Glomerular visceral epithelial cell (primary cell): ENCODE results near the gene STXBP6.
"Not testable (repeated sequence)": the region's sequence is repeated elsewhere in the genome, so short reads cannot be mapped to it uniquely, and the experiment has no call there.

Experiments used
- DNase-seq: peaks from one replicate; pipeline ENCODE4 v3.0.0-alpha.2; 2016; ENCODE audit errors: extremely low spot score

Gene STXBP6

DNA sequence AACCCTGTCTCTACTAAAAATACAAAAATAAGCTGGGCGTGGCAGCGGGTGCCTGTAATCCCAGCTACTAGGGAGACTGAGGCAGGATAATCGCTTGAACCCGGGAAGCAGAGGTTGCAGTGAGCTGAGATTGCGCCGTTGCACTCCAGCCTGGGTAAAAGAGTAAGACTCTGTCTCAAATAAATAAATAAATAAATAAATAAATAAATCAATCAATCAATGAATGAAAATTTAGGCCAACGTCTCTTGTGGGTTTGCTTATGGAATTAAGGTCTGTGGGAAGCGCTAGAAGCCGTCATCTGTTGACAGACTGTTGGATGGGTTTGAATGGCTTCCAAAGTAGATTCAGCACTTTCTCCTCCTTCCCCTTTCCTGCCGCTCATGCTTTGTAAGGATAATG is 246.5 kb downstream of the STXBP6 start:
- not testable (repeated sequence) for DNase-seq

DNA sequence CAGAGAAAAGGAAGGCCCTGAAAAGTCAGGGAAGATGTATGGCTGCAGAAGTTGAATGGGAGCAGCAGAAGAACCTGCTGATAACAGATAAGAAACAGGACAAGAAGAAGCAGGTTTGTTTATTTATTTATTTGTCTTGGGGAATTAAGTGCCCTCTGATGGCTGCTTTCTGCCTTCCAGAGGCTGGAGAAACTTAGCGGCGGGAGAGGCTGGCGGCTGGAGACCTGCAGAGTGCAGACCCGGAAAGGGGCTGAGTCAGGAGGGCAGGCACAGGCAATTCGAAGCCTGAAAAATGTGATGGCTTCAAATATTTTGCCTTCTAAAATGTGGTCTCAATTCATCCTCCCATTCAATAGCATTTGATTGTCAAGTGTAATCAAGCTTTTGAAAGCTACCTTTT is 247.7 kb downstream of the STXBP6 start:
- no peak for DNase-seq

DNA sequence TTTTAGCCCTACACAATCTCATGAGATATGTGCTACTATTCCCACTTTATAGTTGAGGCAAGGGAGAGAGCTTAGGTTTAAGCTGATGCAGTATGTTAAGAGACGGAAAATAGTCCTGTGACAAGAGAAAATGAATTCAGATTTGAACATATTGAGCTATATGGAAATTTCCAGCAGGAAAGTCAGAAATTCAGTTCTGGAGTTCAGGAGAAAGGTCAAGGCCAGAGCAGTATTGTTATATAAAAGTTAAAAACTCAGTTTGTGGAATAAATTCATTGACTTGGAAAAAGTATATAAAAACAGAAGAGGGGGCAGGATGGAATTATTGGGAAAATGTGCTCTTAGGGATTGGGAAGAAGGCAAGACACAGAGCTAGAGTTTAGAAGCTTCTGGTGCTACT is 248.9 kb downstream of the STXBP6 start:
- no peak for DNase-seq

DNA sequence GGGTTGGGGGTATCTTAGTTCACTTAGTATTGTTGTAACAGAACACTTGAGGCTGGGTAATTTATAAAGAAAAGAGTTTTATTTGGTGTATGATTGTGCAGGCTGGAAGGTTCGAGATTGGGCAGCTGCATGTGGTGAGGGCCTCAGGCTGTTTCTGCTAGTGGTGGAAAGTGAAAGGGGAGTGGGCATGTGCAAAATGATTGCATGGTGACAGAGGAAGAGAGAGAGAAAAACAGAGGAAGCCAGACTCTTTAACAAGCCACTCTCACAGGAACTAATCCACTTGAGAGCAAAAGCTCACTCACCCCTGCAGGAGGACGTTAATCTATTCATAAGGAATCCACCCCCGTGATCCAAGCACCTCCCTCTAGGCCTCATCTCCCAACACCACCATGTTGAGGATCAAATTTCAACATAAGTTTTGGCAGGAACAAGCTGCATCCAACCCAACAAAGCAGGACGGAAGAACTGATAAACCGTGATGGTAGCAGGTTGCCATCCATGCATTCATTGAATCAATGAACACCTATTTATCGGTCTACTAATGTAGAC is 251.0 kb downstream of the STXBP6 start:
- DNase-seq, result no peak

DNA sequence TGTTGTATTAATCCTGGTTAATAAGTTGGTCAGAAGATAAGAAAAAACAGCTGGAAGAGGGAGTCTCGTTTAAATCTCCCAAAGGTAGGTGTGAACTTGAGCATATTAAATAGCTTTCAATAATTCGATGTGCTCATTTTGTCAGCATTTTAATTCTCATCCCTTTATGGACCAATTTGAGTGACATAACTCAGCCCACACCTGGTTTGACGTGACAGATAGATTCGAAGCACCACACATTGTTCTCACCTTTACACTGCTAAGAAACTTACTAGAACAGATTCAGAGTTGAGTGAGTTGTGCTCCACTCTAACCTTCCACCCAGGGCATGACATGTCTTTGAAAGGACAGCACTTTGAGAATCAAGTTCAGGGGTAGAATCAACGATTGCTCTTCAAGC is 254.5 kb downstream of the STXBP6 start:
- no peak for DNase-seq

DNA sequence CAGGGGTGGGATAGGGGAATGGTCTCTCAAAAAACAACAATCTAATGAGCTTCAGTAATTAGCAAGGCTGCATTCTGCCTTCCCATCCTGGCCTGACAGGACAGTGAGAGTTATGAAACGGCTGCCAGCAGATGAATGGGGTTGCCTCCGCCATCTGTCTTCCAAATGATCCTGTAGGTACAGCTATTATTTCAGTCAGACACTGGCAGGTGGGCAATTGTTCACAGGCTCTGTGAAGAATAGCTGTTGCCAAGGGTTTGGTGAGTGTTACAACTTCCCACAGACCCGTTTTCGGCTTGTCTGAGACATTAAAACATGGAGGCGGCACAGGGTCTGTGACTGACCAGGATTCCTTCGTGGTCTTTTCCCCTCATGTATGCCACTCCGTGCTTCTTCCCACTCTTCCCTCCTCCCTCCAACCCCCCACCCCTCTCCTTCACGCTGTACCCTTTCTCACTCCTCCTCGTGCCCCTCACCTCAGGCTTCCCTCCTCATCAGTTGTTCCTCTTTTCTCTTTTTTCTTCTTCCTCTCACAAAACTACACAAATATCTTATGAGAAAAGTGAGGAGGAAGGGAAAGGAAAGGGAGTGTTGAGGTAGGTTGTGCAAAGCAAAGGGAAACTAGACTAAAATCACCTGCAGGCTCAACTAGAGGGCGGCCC is 255.2 kb downstream of the STXBP6 start:
- no peak for DNase-seq

DNA sequence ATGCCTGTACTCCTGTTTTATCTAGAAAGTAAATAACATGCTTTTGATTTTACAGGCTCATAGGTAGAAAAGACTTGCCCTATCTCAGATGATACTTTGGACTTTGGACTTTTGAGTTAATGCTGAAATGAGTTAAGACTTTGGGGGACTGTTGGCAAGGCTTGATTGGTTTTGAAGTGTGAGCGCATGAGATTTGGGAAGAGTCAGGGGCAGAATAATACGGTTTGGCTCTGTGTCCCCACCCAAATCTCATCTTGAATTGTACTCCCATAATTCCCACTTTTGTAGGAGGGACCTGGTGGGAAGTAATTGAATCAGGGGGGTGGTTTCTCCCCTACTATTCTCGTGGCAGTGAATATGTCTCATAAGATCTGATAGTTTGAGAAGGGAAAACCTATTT is 259.8 kb downstream of the STXBP6 start:
- no peak for DNase-seq

DNA sequence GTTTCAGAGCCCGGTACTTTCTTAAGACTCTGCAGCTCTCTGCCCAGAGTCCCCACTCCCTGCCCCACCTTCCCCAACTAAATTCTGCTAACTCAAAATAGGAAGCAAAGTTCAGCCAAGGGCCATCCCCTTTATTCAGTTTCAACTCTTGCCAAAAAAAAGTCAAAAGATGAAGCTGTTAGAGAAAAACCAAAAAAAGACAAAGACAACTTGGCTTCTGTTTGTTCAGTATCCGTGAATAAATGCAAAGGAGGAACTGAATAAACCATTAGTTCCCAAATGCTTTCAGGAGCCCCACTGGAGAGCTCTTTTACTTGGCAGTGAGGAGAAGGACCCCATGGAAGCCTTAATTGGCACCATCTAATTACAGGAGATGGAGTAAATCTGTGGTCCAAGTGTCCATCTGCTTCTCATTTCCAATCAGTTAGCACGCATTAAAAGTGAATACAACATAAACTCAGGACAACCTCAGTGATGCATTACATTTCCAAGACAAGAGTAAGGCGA is 260.5 kb downstream of the STXBP6 start:
- no peak for DNase-seq

DNA sequence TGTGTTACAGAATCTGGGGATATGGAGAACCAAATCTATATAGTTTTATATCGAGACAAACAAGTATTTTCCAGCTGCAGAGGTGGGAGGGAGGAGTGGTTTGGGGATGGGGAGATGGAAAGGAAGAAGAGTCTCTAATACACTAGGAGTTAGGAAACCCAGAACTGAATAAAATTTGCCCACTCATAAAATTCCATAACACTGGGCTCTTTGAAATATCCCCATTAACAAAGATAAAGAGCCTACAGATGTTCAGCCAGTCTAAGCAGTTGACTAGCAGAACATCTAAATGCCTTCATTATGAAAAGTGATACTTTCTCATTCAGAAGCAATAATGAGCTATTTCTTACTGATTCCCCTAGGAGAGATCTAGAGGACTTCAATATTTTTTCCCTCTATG is 264.2 kb downstream of the STXBP6 start:
- no peak for DNase-seq

DNA sequence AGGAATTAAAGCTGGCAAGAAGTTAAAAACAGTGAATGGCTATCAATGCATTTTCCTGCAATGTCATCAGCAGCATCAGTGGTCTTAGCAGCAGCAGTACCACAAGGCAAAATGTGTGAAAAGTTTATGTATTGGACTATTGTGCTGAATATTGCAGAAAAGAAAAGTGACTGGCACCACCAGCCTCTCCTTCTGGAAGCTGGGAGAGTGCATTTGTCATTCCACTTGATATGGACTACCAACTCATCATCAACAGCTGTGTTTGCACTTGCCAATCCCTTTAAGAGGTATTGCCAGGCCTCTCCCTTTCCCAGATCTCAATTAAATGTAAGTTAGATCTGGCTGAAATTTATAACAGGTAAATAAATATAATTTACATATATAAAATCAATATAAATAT is 265.0 kb downstream of the STXBP6 start:
- no peak for DNase-seq

DNA sequence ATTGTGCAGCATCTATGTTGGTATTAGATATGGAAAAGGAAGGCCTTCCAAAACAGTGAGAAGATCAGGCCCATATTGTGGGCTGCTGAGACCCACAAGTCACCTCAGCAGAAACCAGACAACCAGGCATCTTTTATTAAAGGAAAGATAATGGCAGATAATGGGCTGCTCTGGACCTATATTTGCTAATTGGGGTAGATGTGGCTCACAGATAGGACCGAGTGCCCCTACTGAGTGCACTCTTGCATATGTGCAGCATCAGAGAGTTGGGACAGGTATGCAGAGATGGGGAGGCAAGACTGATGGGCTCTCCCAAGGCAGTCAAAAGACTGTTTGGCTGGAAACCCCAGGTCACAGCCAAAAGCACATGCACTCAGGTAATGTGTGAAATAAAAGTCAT is 266.2 kb downstream of the STXBP6 start:
- no peak for DNase-seq

DNA sequence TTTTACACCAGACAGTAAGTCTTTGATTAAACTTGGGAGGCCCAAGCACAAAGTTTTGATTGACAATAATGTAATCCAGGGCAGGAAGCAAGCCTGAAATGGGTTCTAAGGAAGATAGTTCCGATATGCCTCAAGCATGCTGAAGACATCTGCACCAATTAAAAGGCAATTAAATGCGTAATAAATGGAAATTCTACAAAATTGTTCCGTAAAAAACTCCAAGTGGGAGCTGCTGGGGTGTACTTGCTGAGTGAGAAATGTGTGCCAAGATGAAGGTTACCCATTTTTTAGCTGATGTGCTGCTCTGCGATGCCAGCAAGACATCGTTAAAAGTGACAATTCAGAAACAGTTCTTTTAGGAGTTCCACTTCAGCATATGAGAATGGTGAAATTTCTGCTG is 269.7 kb downstream of the STXBP6 start:
- DNase-seq, result no peak

DNA sequence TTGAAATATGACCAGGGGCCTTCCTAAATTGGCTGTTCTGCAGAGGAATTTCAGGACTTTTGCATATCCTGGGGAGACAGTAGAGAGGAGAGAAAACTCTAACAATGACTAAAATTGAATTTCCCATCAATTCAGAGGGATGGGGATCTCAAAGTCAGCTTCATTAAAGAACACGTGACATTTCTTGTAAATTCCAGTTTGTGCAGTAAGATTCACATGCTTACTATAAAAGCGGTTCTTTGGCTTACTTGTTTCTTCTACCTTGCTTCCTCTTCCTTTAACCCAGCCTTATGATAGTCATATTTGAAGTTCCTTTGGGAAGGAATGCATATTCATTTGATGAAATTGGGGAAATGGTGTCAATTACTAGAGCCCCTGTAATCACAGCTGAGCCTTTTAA is 272.3 kb downstream of the STXBP6 start:
- no peak for DNase-seq

DNA sequence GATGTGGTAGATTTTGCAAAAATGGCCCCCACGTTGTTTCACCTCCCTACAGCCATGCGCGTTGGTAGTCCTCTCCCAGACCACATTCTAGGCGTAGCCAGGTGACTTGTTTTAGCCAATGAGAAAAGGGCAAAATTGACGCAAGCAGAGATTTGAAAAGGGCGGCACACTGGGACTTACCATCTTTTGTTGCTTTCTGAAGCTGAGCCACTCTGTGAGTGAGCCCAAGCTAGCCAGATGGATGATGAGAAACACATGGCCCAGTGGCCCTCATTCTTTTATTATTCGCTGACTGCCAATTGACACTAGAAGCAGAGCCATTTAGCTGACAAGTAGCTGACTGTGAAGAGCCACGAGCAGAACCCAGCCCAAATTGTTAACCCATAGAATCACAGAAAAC is 274.0 kb downstream of the STXBP6 start:
- no peak for DNase-seq

DNA sequence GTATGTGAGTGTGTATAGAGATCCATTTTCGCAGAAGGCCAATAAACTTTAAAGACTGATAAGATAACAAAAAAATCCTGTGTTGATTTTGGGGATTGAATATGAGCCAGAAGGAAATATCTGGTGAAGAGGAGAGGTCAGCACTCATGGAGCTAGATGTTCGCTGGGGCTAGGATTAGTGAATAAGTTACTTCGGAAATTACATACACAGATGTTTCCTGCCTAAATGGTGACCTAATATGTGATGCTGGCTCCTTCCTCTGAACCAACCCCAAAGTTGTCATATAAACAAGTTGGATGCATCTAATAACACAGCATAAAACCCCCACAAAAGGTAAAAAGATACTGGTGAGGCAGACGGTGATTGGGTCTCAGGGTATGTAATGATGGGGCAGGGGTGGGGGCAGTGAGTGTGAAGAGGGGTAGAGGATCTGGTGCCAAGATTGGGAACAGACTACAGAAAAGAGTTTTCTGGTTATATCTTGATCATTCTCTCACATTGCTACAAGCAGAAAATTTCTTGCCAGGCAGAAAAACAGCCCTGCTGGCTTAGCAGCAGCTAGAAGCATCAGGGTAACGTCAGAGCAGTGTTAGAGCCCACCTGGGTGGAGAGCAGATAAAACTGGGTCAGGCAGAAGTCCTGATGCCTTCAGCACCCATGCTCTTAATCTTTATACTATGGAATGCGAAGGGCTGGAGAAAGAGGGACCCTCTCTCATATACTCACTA is 275.6 kb downstream of the STXBP6 start:
- DNase-seq, result no peak

DNA sequence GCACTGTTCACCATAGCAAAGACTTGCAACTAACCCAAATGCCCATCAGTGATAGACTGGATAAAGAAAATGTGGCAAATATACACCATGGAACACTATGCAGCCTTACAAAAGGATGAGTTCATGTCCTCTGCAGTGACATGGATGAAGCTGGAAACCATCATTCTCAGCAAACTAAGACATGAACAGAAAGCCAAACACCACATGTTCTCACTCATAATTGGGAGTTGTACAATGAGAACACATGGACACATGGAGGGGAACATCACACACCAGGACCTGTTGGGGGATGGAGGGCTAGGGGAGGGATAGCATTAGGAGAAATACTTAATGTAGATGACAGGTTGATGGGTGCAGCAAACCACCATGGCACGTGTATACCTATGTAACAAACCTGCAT is 276.4 kb downstream of the STXBP6 start:
- DNase-seq, result not testable (repeated sequence)

DNA sequence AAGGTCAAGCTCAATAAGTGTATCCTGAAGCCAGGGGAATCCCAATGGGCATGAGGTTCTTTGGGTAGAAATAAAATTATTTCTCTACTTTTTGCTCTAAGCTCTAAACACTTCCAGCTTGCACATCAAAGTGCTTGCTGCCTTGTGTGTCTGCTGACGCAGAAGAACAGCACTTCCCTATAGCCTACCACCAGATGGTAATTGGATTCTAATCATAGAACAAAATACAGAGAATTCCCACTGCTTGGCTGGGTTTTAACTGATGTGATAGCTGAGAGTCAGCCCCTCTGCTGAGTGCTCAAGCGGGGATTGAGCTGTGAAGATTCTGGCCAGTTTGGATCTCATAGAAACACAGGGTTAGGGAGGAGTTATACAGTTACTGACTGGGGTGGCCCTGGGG is 283.5 kb downstream of the STXBP6 start:
- DNase-seq, result no peak

DNA sequence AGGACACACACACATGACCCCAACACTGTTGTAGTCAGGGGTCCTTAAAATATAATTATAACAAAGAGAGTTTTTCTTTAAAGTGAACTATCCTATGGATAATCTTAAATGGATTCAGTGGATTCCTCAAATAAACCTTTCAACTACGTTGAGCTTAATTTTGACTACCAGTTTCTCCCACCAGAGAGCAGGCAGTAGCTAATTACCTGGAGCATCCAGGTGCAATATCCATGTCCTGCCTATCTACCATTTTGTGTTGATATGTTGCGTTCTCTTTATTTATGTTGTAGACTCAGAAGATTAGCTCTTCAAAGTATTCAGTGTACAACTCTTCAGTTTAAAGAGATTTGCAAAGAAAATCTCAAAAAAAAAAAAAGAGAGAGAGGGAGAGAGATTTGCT is 288.8 kb downstream of the STXBP6 start:
- DNase-seq, result no peak
